Measurements from ENCODE around the gene CLCC1. TPM values are rescaled to one million over a fixed set of nuclear protein-coding genes. Genes with fewer than 3 reads are reported as not detected.
"Not testable (repeated sequence)": the region's sequence is repeated elsewhere in the genome, so short reads cannot be mapped to it uniquely, and the experiment has no call there.

CLCC1 gene
- total RNA-seq, 2 donors from 2014 or later = 25.5 to 36.4 TPM

- ATAC-seq (ENCODE audit: insufficient number of reproducible peaks, low FRiP score, low read depth) = no peak
- Histone ChIP-seq H3K27ac (no peak overlapping the region), H3K9me3 (no peaks in the 10 kb centered on the region), H3K4me3 (no peak overlapping the region), H3K36me3 (peaks cover 12% of the 10 kb centered on the region), H3K4me1 (ENCODE audit: control insufficient read depth in 1 of 2, low read depth in 2 of 2) (peaks cover 0 to 15% of the 10 kb centered on the region in 2 donors), H3K27me3 (replicated peaks; ENCODE audit: insufficient read depth) (no peaks in the 10 kb centered on the region)
- no peak for DNase-seq (ENCODE audit: low spot score)
- TF ChIP-seq CTCF (IDR thresholded peaks at IDR 0.05) = no peak
Measured at GRCh38 chr1:108949044-108949443, 14.2 kb downstream of the CLCC1 start.

GRCh38 chr1:108947871-108948525 lies 15.3 kb downstream of the CLCC1 start:
- no peak for TF ChIP-seq CTCF (IDR thresholded peaks at IDR 0.05)
- Histone ChIP-seq H3K9me3 (no peaks in the 10 kb centered on the region), H3K4me1 (ENCODE audit: control insufficient read depth in 1 of 2, low read depth in 2 of 2) (peaks cover 0 to 15% of the 10 kb centered on the region in 2 donors), H3K36me3 (peaks cover 9% of the 10 kb centered on the region), H3K27me3 (replicated peaks; ENCODE audit: insufficient read depth) (no peaks in the 10 kb centered on the region), H3K27ac (no peak overlapping the region), H3K4me3 (peak overlapping the region; percentile 9)
- ATAC-seq (ENCODE audit: insufficient number of reproducible peaks, low FRiP score, low read depth) = no peak
- no peak for DNase-seq (ENCODE audit: low spot score)

- DNase-seq (ENCODE audit: low spot score) = no peak
- Histone ChIP-seq H3K4me1 (ENCODE audit: control insufficient read depth in 1 of 2, low read depth in 2 of 2) (no peaks in the 10 kb centered on the region), H3K9me3 (no peaks in the 10 kb centered on the region), H3K4me3 (no peak overlapping the region), H3K27me3 (replicated peaks; ENCODE audit: insufficient read depth) (no peaks in the 10 kb centered on the region), H3K27ac (no peak overlapping the region), H3K36me3 (peaks cover 62% of the 10 kb centered on the region)
- TF ChIP-seq CTCF (IDR thresholded peaks at IDR 0.05) = no peak
- ATAC-seq (ENCODE audit: insufficient number of reproducible peaks, low FRiP score, low read depth) = no peak
Measured at GRCh38 chr1:108936170-108936569, 27.1 kb downstream of the CLCC1 start.

- Histone ChIP-seq H3K27me3 (replicated peaks; ENCODE audit: insufficient read depth) (no peaks in the 10 kb centered on the region), H3K27ac (no peak overlapping the region), H3K36me3 (peaks cover 70% of the 10 kb centered on the region), H3K9me3 (no peaks in the 10 kb centered on the region), H3K4me3 (no peak overlapping the region), H3K4me1 (ENCODE audit: control insufficient read depth in 1 of 2, low read depth in 2 of 2) (no peaks in the 10 kb centered on the region)
- DNase-seq (ENCODE audit: low spot score) (no peak), ATAC-seq (ENCODE audit: insufficient number of reproducible peaks, low FRiP score, low read depth) (no peak)
- TF ChIP-seq CTCF (IDR thresholded peaks at IDR 0.05) = no peak
Measured at GRCh38 chr1:108933944-108934343, 29.3 kb downstream of the CLCC1 start.

- not testable (repeated sequence) for H3K4me1 ChIP-seq (ENCODE audit: control insufficient read depth in 1 of 2, low read depth in 2 of 2); H3K9me3 ChIP-seq; ATAC-seq (ENCODE audit: insufficient number of reproducible peaks, low FRiP score, low read depth); H3K4me3 ChIP-seq; DNase-seq (ENCODE audit: low spot score); H3K27ac ChIP-seq; H3K27me3 ChIP-seq (replicated peaks; ENCODE audit: insufficient read depth)
- peaks cover 29% of the 10 kb centered on the region for H3K36me3 ChIP-seq
Measured at GRCh38 chr1:108927565-108927964, 35.7 kb downstream of the CLCC1 start.

- H3K36me3 ChIP-seq = peaks cover 19% of the 10 kb centered on the region
- H3K27me3 ChIP-seq (replicated peaks; ENCODE audit: insufficient read depth) = no peaks in the 10 kb centered on the region
- no peaks in the 10 kb centered on the region for H3K9me3 ChIP-seq
- DNase-seq (ENCODE audit: low spot score) (no peak), ATAC-seq (ENCODE audit: insufficient number of reproducible peaks, low FRiP score, low read depth) (no peak)
- no peak overlapping the region for H3K4me3 ChIP-seq
- no peak for TF ChIP-seq CTCF (IDR thresholded peaks at IDR 0.05)
- no peaks in the 10 kb centered on the region for H3K4me1 ChIP-seq (ENCODE audit: control insufficient read depth in 1 of 2, low read depth in 2 of 2)
- no peak overlapping the region for H3K27ac ChIP-seq
Measured at GRCh38 chr1:108925920-108926319, 37.4 kb downstream of the CLCC1 start.
